HUDEP-2 (cell line): ENCODE results near the gene EBF3.

Experiments
- DNase-seq, 76 experiments: peaks; one replicate each; lab custom pipeline; 2025; ENCODE audit not compliant: unreplicated experiment in 76 of 76; lab: John Stamatoyannopoulos, UW

EBF3 gene

DNA sequence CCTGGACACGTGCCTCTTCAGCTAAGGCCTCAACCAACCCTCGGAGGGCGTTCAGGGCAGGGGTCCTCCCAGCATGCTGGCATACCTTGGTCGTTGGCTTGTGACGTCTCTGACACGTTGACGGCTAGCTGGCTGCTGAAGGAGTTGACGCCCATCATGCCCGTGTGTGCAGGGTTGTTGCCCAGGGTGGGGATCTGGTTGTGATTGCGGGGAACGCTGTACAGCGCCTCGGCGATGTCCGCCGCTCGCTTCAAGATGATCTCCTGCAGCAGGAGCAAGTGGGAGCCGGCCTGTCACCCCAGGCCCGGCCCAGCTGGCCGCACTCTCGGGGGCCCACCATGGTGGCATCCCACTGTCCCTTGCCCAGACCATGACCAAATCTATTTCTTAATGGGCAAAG is 122.0 kb downstream of the EBF3 start:
- no peak for DNase-seq

DNA sequence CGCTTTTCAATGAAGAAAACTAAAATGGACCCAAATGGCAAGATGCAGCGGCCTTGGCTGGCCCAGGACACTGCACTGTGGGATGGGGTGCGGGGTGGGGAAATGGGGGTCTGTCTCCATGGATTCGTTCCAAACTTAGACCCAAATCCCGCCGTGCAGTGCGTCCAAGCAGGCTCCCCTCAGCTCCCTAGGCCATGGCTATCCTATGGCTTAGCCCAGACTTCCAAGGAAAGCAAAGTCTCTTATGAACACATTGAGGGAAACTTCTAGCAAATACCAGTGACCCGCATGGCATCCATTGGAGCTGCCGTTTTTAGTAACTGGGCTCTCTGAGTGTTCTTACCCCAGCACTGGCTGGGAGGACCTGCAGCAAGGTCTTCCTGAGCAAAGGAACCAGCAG is 122.5 kb downstream of the EBF3 start:
- DNase-seq: no peak

DNA sequence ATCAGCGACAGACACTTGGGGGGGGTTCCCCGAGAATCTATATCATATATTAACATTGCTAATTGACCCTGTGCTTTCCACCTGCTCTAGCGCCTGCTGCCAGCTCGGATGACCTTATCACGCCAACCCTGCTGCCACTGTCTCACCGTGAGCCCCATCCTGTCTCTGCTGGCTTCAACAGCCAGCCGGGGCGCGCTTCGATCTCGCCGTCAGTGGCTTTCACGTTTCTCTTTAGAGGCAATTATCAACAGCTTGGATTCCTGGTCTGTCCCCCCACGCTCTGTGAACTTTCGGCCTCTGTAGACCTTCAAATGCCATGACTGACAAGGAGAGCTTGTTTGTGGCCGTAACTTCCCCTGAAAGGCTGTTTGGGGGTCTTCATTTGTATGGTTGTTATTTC is 123.0 kb downstream of the EBF3 start:
- DNase-seq: no peak

DNA sequence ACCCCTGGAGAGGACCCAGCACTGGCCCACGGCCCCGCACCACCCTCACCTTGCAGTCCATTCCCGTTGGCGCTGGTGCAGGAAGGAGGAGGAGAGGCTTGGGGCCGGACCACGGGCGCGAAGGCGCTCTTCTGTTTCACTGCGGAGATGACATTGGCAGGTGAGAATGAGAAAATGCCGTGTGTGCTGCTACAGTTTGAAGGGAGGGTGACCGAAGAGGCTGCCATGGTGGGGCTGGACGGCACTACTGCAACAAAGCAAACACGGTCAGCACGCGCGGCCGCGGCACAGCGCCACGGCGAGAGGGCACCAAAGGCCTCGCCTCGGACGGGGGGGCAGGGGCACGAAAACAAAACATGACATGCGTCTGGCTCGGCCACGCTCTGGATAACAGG is 123.9 kb downstream of the EBF3 start:
- DNase-seq: no peak

DNA sequence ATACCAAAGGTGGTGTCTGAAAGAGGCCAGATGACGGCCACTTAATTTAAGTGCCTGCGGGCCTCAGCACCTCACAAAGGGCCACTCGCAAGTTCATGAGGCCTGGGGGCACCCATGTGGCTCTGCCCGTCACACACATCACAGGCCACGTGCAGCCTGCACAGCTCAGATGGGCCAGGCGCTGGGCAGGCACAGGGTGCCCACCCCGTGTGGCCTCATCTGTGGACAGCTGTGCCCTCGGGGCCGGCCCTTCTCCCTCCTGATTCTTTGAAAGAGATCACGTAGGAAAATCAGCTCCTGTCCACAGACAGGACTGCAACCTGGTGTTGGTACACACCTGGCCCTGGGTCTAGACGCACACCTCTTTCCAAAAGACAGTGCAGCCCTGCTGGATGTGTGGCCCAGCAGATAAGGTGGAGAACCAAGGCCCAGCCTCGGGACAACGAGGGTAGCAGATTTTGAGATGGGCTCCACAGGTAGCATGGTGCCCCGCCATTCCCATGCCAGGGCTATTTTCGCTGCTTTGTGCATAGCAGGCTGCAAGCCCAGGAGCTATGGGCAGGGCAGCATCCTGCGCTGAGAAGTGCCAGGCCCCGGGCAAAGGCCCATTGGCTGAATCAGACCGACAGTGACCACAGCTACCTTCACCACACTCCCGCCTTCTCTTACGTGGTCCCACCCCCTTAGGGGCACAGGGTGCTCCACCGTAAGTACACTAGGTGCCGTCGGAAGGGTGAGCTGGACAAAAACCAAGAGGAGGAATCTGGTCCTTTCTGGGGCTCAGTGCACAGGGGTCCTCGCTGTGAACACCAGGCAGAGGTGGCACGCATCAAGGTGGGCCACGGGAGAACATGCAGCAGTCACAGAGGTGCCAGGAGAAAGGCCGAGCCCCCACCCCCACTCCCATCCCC is 124.5 kb downstream of the EBF3 start:
- DNase-seq: no peak

DNA sequence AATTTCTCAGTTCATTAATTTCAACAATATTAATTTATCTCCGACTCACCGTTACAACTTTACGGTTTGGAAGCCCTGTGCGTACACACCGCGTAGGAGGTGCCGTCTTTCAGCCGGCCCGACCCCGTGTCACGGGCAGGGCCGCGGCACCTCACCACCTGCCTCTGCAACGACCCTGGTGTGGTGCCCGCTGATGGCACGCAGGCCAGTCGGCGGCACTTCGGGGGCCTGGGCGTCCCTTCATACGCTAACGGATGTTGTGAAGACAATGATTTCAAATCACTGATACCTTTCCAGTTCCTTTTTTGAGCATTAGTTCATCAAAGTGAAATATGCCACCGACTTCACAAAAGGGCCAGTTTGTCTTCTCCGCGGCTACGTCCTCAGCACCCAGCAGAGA is 125.3 kb downstream of the EBF3 start:
- DNase-seq: no peak

DNA sequence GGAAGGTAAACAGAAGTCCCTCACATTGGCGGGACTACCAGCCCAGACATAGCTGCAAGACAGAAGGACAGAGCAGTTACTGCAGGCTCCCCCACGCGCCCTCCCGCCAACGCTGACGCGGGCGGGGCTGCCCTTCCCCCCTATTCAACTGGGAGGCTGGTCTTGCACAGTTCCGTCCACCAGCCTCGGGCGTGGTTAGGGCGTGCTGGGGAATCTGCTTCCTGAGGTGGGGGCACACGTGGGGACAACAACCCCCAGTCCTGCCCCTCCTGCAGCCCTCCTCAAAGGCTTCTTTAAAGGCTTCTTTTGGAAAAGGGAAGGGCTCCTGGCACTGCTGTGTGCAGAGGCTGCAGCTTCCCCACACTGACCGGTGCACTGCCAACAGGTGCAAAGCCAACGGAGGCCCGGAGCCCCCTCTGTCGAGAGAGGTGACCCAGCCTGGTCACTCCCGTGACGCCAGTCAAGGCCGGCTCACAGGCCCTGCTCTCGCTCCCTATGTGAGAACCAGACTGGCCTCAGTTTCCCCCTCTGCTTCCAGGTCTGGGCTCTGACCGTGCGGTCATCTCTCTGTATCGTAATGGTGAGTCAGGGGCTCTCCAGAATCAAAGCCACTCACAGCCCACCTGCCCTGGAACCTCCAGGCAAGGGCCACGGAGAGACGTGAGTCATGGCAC is 126.0 kb downstream of the EBF3 start:
- DNase-seq: no peak

DNA sequence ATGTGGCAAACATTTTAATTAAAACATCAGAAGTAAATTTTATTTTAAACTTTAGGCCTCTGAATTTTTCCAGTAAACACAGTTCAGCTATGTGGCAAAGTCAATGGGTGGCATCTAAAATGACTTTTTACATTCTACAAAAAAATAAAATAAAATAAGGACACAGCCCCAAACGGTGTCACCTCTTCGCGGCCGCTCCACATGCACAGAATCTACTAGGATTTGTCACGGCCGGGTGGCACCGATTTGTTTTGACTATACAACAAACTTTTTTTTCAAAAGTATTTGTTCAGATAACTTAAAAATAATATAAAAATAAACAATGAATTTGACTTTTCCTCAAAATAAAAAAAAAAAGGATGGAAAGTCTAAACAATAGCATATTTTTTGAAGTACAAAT is 127.8 kb downstream of the EBF3 start:
- DNase-seq: no peak

DNA sequence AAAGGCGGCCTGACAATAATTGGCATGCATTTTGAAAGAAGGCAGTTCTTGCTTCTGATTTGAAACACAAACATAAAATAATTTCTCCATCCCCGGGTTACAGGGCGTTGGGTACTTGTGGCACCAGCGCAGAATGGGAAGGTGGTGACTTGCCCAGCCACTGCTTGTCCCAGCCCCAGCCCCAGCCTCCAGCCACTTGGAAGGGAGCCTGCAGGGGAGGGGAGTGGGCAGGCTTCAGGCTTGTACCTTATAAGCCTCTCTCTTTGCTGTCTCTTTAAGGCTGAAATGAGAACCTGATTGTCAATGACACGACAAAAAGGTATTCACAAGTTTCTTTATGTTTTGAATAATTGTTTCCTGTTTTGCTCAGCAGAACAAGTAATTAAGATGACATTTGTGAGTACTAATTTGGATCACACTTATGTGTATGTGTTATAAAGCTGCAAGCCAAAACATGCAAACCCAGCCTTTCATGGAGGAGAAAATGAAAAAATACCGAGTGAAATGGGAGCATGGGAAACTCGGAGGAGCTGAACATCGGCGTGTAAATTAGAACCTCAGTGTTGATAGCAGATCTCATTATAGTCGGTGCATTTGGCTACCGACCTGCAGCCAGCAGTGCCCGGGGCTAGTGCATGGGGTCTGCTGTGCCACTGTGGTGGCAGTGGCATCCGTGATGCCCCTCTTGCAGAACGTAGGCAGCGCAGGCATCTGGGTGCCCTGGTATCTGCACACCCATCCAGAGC is 129.9 kb downstream of the EBF3 start:
- DNase-seq: no peak

DNA sequence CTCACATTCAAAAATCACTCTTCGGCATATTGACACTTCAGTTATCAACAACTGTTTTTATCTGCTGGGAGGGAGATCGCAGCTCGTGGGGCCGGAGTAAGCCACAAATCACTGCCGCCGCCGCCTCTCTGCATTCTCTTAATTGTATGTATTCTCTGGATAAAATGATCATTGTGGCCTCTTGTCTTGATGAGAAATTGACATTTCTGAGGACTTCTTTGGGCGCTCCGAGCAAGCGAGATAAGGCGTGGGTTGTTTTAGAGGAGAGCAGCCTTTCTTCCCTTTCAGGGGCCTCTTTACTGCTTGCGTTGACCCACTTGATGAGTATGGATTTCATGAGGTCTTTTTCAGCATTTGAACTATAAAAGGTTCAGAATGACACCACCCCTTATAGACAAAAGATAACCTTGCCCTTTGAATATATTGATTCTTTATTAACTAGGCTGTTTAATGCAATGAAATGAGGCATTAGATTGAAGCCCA is 130.6 kb downstream of the EBF3 start:
- DNase-seq: no peak

DNA sequence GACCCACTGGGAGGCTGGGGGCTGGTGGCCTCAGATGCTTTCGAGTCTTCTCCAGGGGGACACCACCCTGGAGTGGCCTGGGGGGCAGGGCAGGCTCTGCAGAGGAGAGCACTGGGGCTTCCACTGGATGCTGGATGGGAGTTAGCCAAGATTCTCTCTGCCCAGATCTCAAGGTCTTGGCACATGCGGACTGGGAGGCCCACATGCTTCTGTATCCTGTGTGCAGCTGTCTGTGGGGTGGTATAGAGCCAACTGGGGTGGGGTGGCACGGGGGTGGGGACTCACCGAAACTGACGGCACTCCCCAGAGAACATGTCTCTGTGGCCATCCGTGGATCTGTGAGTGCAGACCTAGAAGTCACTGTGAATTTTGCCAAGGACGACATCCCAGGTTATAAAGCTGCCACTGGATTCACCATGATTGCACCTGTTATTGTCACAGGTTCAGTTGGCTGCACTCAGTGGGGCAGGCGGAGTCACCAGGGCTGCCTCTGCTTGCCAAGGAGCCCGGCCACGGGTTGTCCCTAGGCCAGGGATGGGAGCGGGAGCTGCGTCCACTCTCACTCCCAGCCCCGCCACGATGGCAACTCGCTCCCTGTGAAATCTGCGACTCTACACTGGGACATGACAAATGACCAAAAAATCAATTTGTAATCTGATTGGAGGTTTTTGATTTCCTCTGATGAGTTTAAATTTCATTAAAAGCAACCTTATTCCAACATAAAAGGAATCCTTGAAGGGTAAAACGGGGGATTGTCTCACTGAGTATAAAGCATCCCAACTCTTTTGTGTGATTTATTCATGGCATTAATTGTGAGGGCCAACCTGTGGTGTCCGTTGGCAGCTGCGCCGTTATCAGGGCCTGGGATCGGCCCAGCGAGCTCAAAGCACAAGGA is 131.3 kb downstream of the EBF3 start:
- DNase-seq: no peak

DNA sequence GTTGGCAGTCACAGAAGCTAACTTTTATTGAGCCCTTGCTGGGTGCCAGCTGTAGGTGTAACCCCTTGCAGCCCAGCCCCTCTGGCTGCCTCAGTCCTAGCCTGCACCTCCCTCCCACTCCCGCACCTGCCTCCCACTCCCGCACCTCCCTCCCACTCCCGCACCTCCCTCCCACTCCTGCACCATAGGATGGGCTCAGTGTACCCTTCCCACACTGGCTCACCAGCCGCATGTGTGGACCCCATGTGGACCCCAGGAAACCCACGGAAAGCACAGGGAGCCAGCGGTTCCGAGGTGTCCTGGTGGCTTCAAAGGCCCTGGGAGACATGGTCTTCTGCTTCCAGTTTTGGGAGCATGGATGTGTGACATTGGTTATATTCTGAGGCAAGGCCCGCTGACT is 132.9 kb downstream of the EBF3 start:
- DNase-seq: no peak

DNA sequence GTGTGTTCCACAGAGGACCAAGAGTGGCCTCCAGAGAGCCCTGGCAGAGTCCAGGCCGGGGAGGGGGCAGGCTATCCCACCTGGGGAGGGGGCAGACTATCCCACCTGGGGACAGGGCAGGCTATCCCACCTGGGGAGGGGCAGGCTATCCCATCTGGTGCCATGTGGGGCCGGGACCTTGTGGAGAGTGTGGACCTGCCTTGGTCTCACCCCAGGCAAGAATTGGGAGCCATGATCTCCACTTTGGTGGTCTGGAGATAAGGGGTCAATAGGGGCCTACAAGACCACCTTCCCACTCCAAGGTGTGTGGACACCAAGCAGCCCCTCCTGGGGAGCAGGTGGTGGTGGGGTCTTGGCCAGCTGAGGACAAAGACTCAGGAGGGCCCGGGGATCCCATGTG is 138.2 kb downstream of the EBF3 start:
- no peak for DNase-seq

DNA sequence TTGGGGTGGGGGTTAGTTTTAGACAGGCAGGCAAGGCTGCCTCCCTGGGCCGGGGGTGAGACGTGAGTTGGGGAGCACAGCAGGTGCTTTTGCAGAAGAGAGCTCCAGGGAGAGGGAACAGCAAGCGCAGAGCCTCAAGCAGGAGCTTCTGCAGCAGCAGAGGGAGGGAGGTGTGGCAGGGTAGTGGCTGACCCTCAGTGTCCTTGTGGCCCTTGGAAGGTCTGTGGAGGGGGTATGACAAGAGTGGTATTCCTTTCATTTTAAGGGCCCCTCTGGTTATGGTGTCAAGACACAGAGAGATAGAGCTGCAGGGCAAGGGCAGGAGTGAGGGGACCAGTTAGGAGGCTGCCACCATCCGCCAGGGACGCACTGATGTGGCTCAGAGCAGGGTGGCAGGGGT is 138.9 kb downstream of the EBF3 start:
- no peak for DNase-seq

DNA sequence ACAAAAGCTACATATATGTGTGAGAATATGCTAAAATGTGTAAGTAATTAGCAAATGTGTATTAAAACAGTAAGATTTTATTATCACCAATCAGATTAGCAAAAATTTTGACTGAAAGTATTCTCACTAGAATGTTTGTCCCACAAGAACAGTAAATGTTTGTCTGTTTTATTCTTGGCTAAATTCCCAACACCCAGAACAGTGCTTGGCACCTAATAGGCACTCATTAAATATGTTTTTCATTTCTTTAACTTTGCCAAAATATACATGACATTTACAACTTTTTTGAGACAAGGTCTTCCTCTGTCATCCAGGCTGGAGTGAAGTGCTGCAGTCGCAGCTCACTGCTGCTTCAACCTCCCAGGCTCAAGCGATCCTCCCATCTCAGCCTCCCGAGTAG is 143.6 kb downstream of the EBF3 start:
- DNase-seq: no peak

DNA sequence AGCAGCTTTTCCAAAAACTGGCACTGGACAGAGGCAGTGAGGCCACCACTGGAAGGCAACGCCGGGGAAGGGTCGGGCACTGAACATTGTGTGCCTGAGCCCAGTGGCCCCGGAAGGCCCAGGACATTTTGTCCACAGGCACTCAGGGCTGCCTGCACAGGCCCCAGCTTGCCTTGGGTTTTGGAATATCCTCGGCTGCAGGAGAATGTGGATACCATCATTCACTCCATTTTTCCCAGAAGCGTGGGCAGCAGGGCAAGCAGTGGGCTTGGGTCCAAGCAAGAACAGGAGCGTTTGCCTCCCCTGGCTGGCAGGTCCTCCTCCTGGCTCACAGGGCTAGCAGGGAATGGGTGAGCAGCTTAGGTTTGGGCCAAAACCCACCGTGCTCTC is 147.4 kb downstream of the EBF3 start:
- no peak for DNase-seq

DNA sequence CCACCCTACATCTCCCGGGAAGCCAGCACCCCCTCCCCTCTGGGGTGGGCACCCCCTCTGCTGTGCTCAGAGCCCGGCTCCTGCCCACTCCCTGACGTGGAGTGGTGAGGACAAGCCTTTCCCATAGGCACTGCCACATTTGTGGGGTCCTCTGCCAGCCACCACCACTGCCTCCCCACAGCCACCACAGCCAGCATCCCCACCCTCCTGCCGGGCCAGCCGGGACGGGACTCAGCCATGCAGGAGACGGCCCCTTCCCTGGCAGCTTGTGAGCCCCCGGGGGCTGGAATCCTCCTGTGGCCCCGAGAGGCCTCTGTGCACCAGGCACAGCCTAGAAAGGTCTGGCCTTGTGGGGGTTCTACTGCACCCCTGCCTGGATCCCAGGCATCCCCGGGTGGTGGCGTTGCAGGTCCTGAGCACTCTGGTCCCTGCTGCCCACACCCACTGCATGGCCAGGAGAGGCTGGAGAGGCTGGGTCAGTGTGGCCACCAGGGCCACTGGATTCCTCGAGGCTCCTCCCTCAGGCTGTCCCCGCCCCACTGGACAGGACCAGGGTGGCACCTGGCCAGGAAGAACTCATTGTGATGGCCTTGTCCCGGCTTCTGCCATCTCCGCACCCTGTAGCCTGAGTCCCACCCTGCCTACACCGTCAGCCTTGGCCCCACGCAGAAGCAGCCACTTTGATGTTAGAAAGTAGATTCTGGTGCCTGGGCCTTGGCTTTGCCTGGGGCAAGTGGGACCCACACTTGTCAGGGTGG is 148.0 kb downstream of the EBF3 start:
- DNase-seq: no peak

DNA sequence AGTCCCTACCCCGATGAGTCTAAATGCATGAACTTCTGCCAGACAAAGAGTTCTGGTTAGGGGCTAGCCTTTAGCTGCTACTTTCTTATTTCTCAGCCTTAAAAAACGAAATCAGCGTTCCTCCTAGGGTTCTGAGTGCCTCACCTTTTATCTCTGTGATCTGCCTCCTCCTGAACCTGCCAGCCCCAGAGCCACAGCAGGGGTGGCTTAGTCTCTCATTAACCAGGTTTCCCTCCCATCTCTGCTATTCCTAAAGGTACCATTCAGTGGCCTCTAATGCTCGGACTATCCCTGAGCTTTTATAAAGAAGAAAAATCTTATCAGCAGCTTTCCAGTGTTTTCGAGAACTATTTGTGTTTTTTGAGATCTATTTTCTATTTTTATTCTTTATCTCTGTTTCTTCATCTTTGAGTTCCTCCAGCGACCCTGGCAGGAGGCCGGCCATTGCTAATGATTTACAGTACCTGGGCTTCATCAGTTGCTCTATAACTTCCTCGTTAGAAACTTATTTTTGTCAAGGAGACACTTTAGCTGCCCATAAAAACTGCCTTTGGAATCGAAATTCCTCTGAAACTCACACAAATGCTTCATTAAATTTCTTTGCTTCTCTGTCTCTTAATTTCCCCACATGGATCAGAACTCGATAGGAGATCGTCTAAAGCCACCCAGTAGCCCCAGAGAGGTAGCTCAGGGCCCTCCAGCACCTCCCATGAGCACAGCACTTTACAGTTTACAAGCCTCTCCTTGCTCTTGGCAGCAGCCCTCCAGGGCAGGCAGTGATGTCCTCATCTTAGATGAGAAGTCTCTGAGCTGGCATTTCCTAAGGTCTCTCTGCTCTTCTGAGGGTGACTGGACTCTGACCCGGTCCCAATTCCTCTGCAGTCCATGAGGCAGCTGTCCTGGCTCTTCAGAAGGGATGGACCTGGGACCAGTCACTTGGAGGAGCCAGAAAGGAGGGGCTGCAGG is 149.1 kb downstream of the EBF3 start:
- DNase-seq: no peak

DNA sequence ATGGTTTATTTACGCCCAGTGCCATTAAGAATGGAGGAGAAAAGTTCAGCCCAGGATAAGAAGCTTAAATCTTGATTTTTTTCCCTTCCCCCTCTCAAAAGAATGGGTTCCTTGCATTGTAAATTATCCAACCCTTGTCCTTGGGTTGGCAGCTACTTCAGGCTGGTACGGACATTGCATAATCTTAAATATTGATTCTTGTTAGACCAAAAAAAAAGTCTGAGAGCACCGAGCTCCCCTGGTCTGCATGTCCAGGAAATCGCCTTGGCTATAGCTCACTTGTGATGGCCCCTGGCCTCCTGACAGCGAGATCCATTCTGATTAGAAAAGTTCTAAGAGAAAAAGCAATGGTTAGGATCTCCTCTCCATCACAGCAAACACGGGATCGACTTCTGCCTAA is 151.7 kb downstream of the EBF3 start:
- no peak for DNase-seq
